ENCODE data around the gene GBP2. TPM values are rescaled to one million over a fixed set of nuclear protein-coding genes. Genes with fewer than 3 reads are reported as not detected.

The GBP2 gene
- total RNA-seq, 4 donors from 2014 or later: 13.7 to 77.5 (median 56.1) TPM

GRCh38 chr1:89060091-89060490 is 65.8 kb downstream of the GBP2 start:
- no peaks in the 10 kb centered on the region for H3K9me3 ChIP-seq
- H3K27me3 ChIP-seq: no peaks in the 10 kb centered on the region
- intact Hi-C loops (cut with DNase I; ENCODE audit: low total_unique reads) (no loop called here), in situ Hi-C loops (cut with MboI; ENCODE audit: low pct_ligation_motif_present in 1 of 4, low pct_unique_long_range_greater_than_20kb in 1 of 4, low sequenced_read_pairs in 3 of 4) (no loop called here)
- peaks cover 0 to 41% (median 3%) of the 10 kb centered on the region in 4 donors for H3K4me1 ChIP-seq
- H3K36me3 ChIP-seq: peaks cover 0 to 33% (median 16%) of the 10 kb centered on the region in 4 donors
- H3K4me3 ChIP-seq: no peak overlapping the region
- no peak overlapping the region for H3K27ac ChIP-seq
- TF ChIP-seq POLR2AphosphoS5 (IDR thresholded peaks at IDR 0.05): no peak
- TF ChIP-seq EP300 (IDR thresholded peaks at IDR 0.05; ENCODE audit: low read depth): no peak
- no peak for TF ChIP-seq POLR2A (IDR thresholded peaks at IDR 0.05)
- TF ChIP-seq CTCF (IDR thresholded peaks at IDR 0.05): no peak
- WGBS, 2 donors (ENCODE audit: low coverage in 1 of 2): 86 to 94% methylated on average over 3 to 5 of the region's 5 CpGs
- DNase-seq: no peak

Other genes starting within 250 kb of the GBP2 start
- gene GTF2B, start 234.5 kb downstream of the GBP2 start, total RNA-seq: 10 to 100 TPM in 3 of 4 donors, 1 to 10 TPM in 1; 6.0 to 30.4 (median 22.1) TPM
- 10 to 100 TPM in 3 of 4 donors, 1 to 10 TPM in 1; 7.8 to 23.3 (median 20.5) TPM for gene KYAT3, start 133.5 kb downstream of the GBP2 start, total RNA-seq
- gene RBMXL1, start 133.5 kb downstream of the GBP2 start, total RNA-seq: 10 to 100 TPM in 2 of 4 donors, 1 to 10 TPM in 2; 7.2 to 14.9 (median 10.0) TPM
- 100 to 1,000 TPM in 1 of 4 donors, 10 to 100 TPM in 2, 1 to 10 TPM in 1; 5.4 to 102 (median 55.2) TPM for gene GBP3, start 103.2 kb downstream of the GBP2 start, total RNA-seq
- gene GBP1, start 60.9 kb downstream of the GBP2 start, total RNA-seq: 10 to 100 TPM in 3 of 4 donors, 1 to 10 TPM in 1; 3.0 to 50.2 (median 23.2) TPM
- not detected for gene GBP7, start 49.9 kb upstream of the GBP2 start, total RNA-seq
- 1 to 10 TPM in 2 of 4 donors, under 1 TPM in 1, not detected in 1; 1.00 to 3.8 (median 2.5) TPM for gene GBP4, start 72.8 kb upstream of the GBP2 start, total RNA-seq
- 1 to 10 TPM in 2 of 4 donors, not detected in 2; 1.5 to 7.3 TPM for gene GBP5, start 146.7 kb upstream of the GBP2 start, total RNA-seq
- not detected for gene GBP6, start 237.9 kb upstream of the GBP2 start, total RNA-seq

Measured in transverse colon (tissue), 4 donors.